OCI-M1 (cell line): ENCODE results near the gene CADPS.
A peak's percentile ranks its signal among the peaks of the same experiment; 100 is the strongest.

Source experiments
- DNase-seq: peaks from one replicate; lab custom pipeline; 2025; lab: John Stamatoyannopoulos, UW

Gene CADPS

DNA sequence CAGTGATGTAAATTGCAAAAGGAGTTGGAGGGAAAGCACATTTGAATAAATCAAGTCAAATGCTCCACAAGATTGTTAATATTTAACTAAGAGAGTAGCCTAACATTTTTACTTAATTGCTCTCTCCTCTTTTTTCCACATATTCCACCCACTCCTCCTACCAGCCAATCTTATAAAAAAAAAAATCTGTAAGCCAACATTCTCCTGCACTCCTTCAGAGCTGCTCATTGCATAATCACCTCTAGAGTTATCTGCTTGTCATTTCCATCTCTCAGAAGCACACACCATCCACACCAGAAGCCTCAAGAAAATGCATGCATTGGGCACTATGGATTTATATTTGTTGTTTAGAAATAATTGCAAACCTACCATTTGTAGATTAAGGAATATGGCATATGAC lies 64.1 kb downstream of the CADPS start:
- no peak for DNase-seq

DNA sequence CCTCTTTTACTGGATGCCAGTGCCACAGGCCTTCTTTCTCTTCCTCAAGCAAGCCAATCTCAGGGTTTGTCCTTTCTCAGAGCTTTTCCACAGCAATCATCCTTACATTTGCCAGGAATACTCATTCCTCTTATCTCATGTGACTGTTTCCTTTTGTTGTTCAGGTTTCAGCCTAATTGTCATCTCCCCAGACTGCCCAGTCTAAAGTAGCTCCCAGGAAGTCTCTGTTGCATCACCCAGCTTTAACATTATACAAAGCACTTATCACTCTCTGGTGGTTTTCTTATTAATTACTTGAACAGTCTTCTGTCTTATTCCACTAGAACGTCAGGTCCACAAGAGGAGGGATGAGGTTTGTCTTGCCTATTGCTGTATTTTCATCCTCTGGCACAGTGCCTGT lies 65.8 kb downstream of the CADPS start:
- no peak for DNase-seq

- no peak for DNase-seq
These were observed 69.5 kb downstream of the CADPS start for GRCh38 chr3:62805580-62806277.

- no peak for DNase-seq
These were observed 70.1 kb downstream of the CADPS start for GRCh38 chr3:62805106-62805505.

DNA sequence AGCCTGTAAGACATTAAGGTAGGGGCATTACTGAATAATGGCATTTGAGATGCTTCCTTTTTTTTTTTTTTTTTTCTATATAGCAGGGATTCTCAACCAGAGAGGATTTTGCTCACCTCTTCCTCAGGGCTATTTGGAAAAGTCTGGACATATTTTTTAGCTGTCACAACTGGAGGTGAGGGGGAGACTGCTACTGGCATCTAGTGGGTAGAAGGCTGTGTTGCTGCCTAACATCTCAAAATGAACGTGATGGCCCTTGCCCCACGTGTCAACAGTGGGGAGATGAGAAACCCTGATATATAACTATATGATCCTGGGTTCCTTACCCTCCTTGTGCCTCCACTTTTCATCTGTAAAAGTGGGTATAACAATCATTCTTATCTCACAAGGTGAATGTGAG lies 71.9 kb downstream of the CADPS start:
- DNase-seq, result no peak

DNA sequence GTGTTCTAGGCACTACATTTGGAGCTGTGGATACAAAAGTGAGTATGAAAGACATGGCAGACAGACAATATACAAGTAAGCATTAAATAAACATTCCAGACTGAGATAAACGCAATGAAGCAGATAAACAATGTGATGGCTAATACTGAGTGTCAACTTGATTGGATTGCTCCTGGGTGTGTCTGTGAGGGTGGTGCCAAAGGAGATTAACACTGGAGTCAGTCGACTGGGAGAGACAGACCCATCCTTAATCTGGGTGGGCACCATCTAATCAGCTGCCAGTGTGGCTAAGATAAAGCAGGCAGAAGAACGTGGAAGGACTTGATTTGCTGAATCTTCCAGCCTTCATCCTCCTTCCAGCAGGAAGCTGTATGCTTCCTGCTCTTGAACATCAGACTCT lies 77.2 kb downstream of the CADPS start:
- no peak for DNase-seq

DNA sequence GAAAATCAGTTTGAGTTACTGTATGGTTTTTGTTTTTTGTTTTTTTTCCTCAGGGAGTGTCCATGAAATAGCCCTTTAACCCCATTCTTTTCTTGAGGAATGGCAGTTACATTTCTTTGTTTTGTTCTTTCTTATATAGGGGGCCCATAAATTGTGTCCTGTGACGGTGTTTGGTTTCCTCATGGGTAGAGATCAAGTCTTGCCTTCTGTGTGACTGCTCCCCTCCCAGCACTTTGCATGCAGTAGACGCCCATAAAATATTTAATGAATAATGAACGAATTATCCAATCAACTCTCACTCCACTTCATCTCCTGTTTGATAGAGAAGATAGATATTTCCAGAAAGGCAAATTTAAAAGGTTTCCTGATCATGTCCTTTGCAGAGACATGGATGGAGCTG lies 78.1 kb downstream of the CADPS start:
- no peak for DNase-seq

- peak; percentile 11 for DNase-seq
These were observed 79.1 kb downstream of the CADPS start for GRCh38 chr3:62795978-62796657.

GRCh38 chr3:62793946-62794345 lies 81.3 kb downstream of the CADPS start:
- no peak for DNase-seq

- no peak for DNase-seq
These were observed 89.8 kb downstream of the CADPS start for GRCh38 chr3:62785384-62785783.

DNA sequence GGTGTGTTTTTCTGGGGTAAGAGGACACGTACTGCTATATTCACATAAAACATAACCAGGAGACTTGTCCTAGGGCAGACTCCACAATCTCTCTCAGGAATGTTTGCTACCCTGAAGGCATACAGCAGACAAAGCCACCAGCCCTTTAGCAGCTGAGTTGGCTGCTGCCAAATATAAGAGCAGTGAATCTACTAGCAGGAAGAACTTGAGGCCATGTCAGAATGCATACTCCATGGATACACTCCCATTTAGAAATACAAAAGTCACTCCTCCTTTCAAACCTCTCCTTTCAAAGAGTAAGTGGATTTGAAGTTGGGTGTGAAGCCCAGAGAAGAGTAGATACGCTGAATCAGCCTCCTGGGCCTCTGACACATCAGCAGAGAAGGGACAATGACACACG lies 94.1 kb downstream of the CADPS start:
- DNase-seq, result no peak

- DNase-seq, result no peak
These were observed 97.5 kb downstream of the CADPS start for GRCh38 chr3:62777674-62778073.

- no peak for DNase-seq
These were observed 98.1 kb downstream of the CADPS start for GRCh38 chr3:62777130-62777529.

- no peak for DNase-seq
These were observed 101.0 kb downstream of the CADPS start for GRCh38 chr3:62774221-62774620.

DNA sequence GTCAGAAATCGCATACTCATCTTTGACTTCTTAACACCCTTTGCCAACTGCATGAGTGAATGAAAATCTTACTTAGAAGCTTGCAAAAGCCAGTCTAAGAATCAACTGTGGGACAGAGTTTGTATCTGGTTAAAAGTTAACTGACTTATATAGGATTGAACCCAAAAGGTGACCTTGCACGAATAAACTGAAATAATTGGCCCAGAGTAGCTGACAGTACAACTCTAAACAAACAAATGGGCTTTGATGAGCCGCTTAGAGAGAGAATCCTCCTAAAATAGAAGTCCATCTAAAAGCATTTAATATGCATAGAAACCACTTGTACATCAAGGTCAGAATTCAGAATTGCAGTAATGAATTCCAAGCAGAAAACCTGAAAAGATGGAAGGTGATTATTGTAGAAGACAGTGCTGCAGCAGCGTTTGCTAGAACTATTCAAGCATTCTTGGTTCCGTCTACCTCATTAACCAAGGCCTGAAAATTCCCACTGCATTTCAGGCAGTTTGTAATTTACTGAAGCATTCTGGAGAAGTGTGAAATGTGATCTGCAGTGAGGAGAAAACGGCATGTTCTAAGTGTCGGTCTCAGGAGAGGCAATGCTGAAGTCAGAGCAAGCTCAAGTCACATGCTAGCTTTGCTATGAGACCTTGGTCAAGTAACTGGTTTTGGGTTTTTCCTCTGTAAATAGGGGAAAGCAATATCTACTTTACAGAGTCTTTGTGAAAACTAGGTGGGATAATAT lies 103.7 kb downstream of the CADPS start:
- DNase-seq, result no peak

DNA sequence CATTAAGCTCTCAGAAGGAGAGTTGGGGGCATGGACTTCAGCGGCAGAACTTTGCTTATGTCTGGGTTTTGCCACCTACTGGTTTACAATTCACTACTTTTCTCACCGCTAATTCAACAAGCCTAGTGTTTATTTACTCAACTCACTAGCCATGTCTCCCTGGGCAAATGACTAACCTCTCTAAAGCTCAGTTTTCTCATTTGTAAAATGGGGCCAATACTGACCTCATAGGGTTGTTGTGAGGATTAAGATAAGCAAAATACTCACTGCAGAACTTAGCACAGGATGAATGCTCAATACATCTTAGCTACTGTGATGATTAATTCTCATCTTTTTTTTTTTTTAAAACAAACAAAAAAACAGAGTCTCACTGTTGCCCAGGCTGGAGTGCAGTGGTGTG lies 106.3 kb downstream of the CADPS start:
- DNase-seq, result no peak

DNA sequence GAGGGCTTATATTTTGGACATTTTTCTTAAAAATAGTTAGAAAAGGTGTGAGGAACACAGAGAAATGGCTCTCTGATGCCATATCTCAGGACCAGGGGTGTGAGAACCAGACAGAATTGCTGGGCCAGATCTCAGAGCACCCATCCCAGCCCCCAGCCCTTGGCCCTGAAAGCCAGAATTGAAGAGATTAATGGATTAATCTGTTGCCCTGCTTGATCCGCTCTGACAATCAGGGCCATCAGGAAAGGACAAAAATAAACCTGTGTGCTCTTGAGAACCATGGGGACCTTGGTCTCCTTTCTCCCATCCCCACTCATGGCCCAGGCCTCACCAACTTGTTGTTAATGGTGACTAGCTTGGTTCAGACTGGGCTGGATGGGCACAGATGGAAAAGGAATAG lies 113.5 kb downstream of the CADPS start:
- DNase-seq, result no peak

DNA sequence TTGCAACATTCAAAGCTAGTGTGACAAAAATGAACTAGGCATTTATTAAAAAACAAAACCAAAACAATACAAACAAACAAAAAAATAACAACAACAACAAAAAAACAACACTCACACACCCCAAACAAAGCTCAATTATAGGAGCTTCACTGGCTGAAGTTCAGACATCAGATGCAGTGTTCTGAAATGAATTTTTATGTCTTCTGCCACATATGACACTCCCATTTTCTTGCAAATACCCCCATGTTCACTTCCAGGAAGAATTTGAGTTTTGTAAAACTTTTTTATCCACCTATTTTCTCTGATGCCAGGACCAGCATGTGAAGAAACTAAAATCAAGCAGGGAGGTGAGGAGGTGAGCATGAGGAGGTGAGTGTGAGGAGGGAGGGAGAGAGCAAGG lies 113.9 kb downstream of the CADPS start:
- no peak for DNase-seq

- no peak for DNase-seq
These were observed 116.7 kb downstream of the CADPS start for GRCh38 chr3:62758296-62759066.

DNA sequence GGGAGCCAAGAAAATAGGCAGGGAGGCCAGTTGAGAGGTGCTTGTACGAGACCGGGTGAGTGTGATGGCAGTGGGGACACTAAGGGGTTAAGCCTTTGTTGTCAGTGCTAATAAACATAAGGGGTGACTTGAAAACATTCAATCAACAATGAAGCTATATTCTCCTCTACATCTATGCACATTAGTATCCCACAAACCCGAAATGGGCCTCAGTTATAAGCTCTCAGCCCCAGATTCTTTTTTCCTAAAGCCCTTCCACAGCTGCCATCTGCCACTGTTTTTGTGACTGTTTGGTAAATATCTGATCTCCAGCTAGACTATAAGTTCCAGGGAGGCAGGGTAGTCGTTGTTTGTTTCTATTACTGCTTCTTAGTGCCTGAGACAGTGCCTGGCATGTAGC lies 118.2 kb downstream of the CADPS start:
- no peak for DNase-seq

DNA sequence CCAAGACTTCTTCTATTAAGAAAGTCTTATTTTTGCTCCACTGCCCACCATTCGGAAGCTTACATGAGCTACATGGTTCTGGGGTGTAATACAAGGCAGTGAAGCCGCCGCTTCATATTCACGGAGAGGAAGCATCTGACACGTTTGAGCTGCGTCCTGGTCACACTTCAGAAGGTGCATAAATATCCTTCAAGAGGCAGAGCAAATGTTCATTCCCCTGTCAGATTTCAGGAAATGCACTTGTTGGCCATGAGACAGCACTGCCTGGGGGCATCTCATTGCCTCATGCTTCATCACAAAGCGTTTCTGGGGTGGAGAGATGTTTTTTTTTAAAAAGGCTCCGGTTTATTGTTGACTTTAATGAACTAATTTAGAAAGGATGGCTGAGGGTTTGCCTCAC lies 119.9 kb downstream of the CADPS start:
- DNase-seq, result no peak

DNA sequence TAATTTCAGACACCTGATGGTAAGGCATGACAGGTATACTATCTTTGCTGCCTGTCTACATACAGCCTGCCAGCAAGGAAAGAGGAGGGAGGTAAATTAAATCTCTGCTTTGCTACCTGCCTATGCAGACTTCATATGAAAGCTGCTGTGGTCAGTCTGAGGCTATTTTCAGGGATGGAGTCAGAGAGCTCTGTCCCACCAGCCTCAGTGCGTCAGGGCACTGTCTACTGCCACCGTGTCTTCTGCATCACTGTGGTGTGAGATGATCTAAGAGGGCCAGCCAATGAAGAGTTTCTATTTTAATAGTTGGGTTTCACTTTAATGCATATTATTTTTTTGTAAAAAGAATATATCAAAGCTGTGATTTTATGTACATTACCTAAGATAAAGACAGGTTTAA lies 125.6 kb downstream of the CADPS start:
- DNase-seq, result no peak

DNA sequence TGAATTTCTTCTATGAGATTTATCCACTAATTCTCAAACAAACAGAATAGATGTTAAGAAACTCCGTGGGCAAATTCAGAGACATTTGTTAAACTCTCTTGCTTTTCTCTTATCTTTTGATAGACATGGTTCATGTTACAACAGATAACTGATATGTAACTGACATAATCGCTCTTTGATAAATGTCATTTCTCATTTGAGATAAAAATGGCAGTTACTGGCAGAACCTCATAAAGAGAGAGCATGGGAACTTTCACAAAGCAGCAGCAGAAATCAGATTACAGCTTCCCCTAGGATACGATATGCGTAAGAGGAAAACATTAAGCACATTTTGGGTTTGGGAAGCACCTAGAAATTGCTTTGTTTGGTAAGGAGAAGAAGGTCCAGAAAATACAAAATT lies 126.1 kb downstream of the CADPS start:
- no peak for DNase-seq
